HG03135 (cell line): ENCODE results near the gene HYLS1.

Source experiments
- ATAC-seq: cut with Tn5 transposase; IDR thresholded peaks from one replicate; pipeline ENCODE4 v1.9.1; 2021; ENCODE audit warnings: mild to moderate bottlenecking, moderate library complexity; ENCODE audit not compliant: unreplicated experiment

HYLS1 gene

GRCh38 chr11:125932301-125932700 lies 44.8 kb downstream of the HYLS1 start:
- ATAC-seq: no peak

GRCh38 chr11:125933030-125933813 lies 45.8 kb downstream of the HYLS1 start:
- ATAC-seq: no peak

- no peak for ATAC-seq
Measured at GRCh38 chr11:125934473-125934872, 47.0 kb downstream of the HYLS1 start.

GRCh38 chr11:125935056-125935455 lies 47.6 kb downstream of the HYLS1 start:
- ATAC-seq: no peak

- no peak for ATAC-seq
Measured at GRCh38 chr11:125935618-125936199, 48.2 kb downstream of the HYLS1 start.

GRCh38 chr11:125938418-125938817 lies 51.0 kb downstream of the HYLS1 start:
- no peak for ATAC-seq

GRCh38 chr11:125939081-125939521 lies 51.6 kb downstream of the HYLS1 start:
- no peak for ATAC-seq

GRCh38 chr11:125940145-125940544 lies 52.7 kb downstream of the HYLS1 start:
- ATAC-seq: no peak

- no peak for ATAC-seq
Measured at GRCh38 chr11:125941267-125941618, 53.8 kb downstream of the HYLS1 start.

- ATAC-seq: no peak
Measured at GRCh38 chr11:125941619-125942611, 54.4 kb downstream of the HYLS1 start.

- ATAC-seq: no peak
Measured at GRCh38 chr11:125942771-125943428, 55.4 kb downstream of the HYLS1 start.

GRCh38 chr11:125943661-125944349 lies 56.3 kb downstream of the HYLS1 start:
- ATAC-seq: no peak

- ATAC-seq: no peak
Measured at GRCh38 chr11:125944350-125945010, 57.0 kb downstream of the HYLS1 start.

- no peak for ATAC-seq
Measured at GRCh38 chr11:125945011-125945796, 57.7 kb downstream of the HYLS1 start.

GRCh38 chr11:125945797-125946520 lies 58.5 kb downstream of the HYLS1 start, which contains the start of gene VSIG10L2:
Gene VSIG10L2, plus strand, starts transcription at chr11:125946044. Its CDS starts 12 bp downstream, at chr11:125946056.
- ATAC-seq: no peak

- no peak for ATAC-seq
Measured at GRCh38 chr11:125946712-125947418, 59.4 kb downstream of the HYLS1 start.

- no peak for ATAC-seq
Measured at GRCh38 chr11:125947419-125948277, 60.2 kb downstream of the HYLS1 start.
